Activated naive CD4-positive, alpha-beta T cell treated with anti-CD3 and anti-CD28 coated beads, Interleukin-2, amount 10 ng/mL, durations not matched to agents 7 days and 5 days (primary cell): ENCODE data around the gene GRIK3.

ENCODE experiments used
- CTCF ChIA-PET: fragments of 350-600 bp; sonication (Branson Sonifier 250); formaldehyde crosslinking; loops from one replicate; lab custom pipeline; 2021; ENCODE audit warnings: antibody characterized with exemption; lab: Charles Lee
- DNase-seq: peaks from one replicate; pipeline ENCODE4 v3.0.0-alpha.2; 2020
- H3K27ac Mint-ChIP-seq: one replicate; pipeline ENCODE4 v1.8.0; 2021; ENCODE audit warnings: mild to moderate bottlenecking, moderate library complexity, mixed read lengths
- H3K27me3 Mint-ChIP-seq: one replicate; pipeline ENCODE4 v1.8.0; 2021; ENCODE audit warnings: mild to moderate bottlenecking, mixed read lengths
- H3K36me3 Mint-ChIP-seq: one replicate; pipeline ENCODE4 v1.8.0; 2021; ENCODE audit warnings: mixed read lengths
- H3K4me1 Mint-ChIP-seq: one replicate; pipeline ENCODE4 v1.8.0; 2021; ENCODE audit warnings: mixed read lengths
- H3K4me3 Mint-ChIP-seq: one replicate; pipeline ENCODE4 v1.8.0; 2021; ENCODE audit warnings: mild to moderate bottlenecking, moderate library complexity, mixed read lengths
- H3K9me3 Mint-ChIP-seq: one replicate; pipeline ENCODE4 v1.8.0; 2021; ENCODE audit warnings: mixed read lengths

The GRIK3 gene

GRCh38 chr1:36889478-36890226 is 144.7 kb downstream of the GRIK3 start:
- CTCF ChIA-PET = no interaction called here
- H3K4me3 Mint-ChIP-seq = no peak overlapping the region
- H3K27ac Mint-ChIP-seq = no peak overlapping the region
- H3K36me3 Mint-ChIP-seq = no peaks in the 10 kb centered on the region
- H3K9me3 Mint-ChIP-seq = no peaks in the 10 kb centered on the region
- no peak for DNase-seq
- H3K27me3 Mint-ChIP-seq = peaks cover 5% of the 10 kb centered on the region
- no peaks in the 10 kb centered on the region for H3K4me1 Mint-ChIP-seq

DNA sequence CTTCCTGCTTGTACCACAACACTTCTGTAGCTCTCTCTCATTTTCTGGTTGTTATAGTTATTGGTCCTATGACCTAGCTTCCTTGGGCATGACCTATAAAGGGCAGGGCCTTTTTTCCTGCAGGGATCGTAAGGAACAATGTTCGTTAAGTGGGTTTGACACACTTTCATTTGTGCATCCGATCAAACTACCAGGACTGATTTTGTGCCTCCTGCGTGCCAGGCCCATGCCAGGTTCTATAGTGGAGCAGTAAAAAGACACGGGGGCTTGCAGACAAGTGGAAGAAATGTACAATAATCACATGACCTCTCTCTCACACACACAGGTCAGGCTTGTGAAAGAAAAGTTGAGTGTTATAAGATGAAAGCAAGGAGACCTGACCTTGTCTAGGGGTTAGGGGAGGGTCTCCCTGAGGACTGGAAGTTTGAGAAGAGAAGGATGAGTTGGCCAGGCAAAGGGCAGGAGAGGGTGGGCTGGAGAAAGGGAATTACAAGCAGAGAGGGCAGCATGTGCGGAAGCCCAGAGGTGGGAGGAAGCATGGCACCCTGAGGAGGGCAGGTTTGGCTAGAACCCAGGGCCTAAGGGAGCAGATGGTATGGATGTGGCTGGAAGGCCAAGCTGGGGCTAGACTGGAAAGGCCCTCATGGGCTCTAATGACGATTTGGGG is 145.4 kb downstream of the GRIK3 start:
- CTCF ChIA-PET = no interaction called here
- Mint-ChIP-seq H3K27ac (no peak overlapping the region), H3K4me1 (no peaks in the 10 kb centered on the region), H3K27me3 (peaks cover 5% of the 10 kb centered on the region), H3K36me3 (no peaks in the 10 kb centered on the region), H3K4me3 (no peak overlapping the region), H3K9me3 (no peaks in the 10 kb centered on the region)
- no peak for DNase-seq

- Mint-ChIP-seq H3K36me3 (no peaks in the 10 kb centered on the region), H3K9me3 (no peaks in the 10 kb centered on the region), H3K27ac (no peak overlapping the region), H3K4me3 (no peak overlapping the region), H3K27me3 (peaks cover 5% of the 10 kb centered on the region), H3K4me1 (no peaks in the 10 kb centered on the region)
- CTCF ChIA-PET = no interaction called here
- DNase-seq = no peak
These were observed 148.6 kb downstream of the GRIK3 start for GRCh38 chr1:36885540-36886357.

DNA sequence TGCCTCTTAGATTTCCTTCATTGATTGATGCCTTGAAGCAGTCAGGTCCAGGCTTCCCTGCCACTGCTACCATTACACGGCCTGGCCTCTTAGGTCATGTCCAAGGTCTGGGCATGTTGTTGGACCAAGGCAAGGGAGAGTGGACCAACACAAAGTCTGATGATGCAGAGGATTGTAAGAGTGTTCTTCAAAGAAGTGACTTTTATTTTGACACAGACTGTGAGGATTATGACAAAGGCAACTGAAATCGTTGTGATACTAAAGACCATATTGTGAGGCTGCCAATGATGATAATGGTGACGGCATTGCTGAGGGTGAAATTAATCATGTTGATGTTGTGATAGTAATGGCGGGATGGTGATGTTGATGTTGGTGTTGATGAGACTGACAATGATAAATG is 149.5 kb downstream of the GRIK3 start:
- no peak for DNase-seq
- Mint-ChIP-seq H3K4me1 (no peaks in the 10 kb centered on the region), H3K4me3 (no peak overlapping the region), H3K27me3 (peaks cover 5% of the 10 kb centered on the region), H3K36me3 (no peaks in the 10 kb centered on the region), H3K27ac (no peak overlapping the region), H3K9me3 (no peaks in the 10 kb centered on the region)
- CTCF ChIA-PET = no interaction called here

- Mint-ChIP-seq H3K4me1 (no peaks in the 10 kb centered on the region), H3K36me3 (no peaks in the 10 kb centered on the region), H3K9me3 (no peaks in the 10 kb centered on the region), H3K4me3 (no peak overlapping the region), H3K27ac (no peak overlapping the region), H3K27me3 (peaks cover 4% of the 10 kb centered on the region)
- CTCF ChIA-PET = no interaction called here
- DNase-seq = no peak
These were observed 150.2 kb downstream of the GRIK3 start for GRCh38 chr1:36884029-36884701.

GRCh38 chr1:36883315-36883949 is 150.9 kb downstream of the GRIK3 start:
- H3K4me1 Mint-ChIP-seq = no peaks in the 10 kb centered on the region
- CTCF ChIA-PET = no interaction called here
- peaks cover 8% of the 10 kb centered on the region for H3K27me3 Mint-ChIP-seq
- DNase-seq = no peak
- H3K4me3 Mint-ChIP-seq = no peak overlapping the region
- no peaks in the 10 kb centered on the region for H3K36me3 Mint-ChIP-seq
- H3K27ac Mint-ChIP-seq = no peak overlapping the region
- no peaks in the 10 kb centered on the region for H3K9me3 Mint-ChIP-seq

- Mint-ChIP-seq H3K27ac (no peak overlapping the region), H3K36me3 (no peaks in the 10 kb centered on the region), H3K9me3 (no peaks in the 10 kb centered on the region), H3K4me1 (no peaks in the 10 kb centered on the region), H3K4me3 (no peak overlapping the region), H3K27me3 (peaks cover 11% of the 10 kb centered on the region)
- DNase-seq = no peak
- CTCF ChIA-PET = no interaction called here
These were observed 151.6 kb downstream of the GRIK3 start for GRCh38 chr1:36882536-36883285.

GRCh38 chr1:36881541-36881940 is 152.8 kb downstream of the GRIK3 start:
- Mint-ChIP-seq H3K4me3 (no peak overlapping the region), H3K4me1 (no peaks in the 10 kb centered on the region), H3K9me3 (no peaks in the 10 kb centered on the region), H3K27ac (no peak overlapping the region), H3K36me3 (no peaks in the 10 kb centered on the region), H3K27me3 (peaks cover 11% of the 10 kb centered on the region)
- no peak for DNase-seq
- CTCF ChIA-PET = no interaction called here

GRCh38 chr1:36881068-36881405 is 153.3 kb downstream of the GRIK3 start:
- Mint-ChIP-seq H3K9me3 (no peaks in the 10 kb centered on the region), H3K4me3 (no peak overlapping the region), H3K4me1 (no peaks in the 10 kb centered on the region), H3K27me3 (peaks cover 11% of the 10 kb centered on the region), H3K36me3 (no peaks in the 10 kb centered on the region), H3K27ac (no peak overlapping the region)
- no peak for DNase-seq
- CTCF ChIA-PET = no interaction called here

GRCh38 chr1:36880155-36881067 is 153.9 kb downstream of the GRIK3 start:
- no peak overlapping the region for H3K27ac Mint-ChIP-seq
- DNase-seq = no peak
- H3K36me3 Mint-ChIP-seq = no peaks in the 10 kb centered on the region
- H3K27me3 Mint-ChIP-seq = peaks cover 11% of the 10 kb centered on the region
- CTCF ChIA-PET = no interaction called here
- H3K4me1 Mint-ChIP-seq = no peaks in the 10 kb centered on the region
- H3K4me3 Mint-ChIP-seq = no peak overlapping the region
- no peaks in the 10 kb centered on the region for H3K9me3 Mint-ChIP-seq

DNA sequence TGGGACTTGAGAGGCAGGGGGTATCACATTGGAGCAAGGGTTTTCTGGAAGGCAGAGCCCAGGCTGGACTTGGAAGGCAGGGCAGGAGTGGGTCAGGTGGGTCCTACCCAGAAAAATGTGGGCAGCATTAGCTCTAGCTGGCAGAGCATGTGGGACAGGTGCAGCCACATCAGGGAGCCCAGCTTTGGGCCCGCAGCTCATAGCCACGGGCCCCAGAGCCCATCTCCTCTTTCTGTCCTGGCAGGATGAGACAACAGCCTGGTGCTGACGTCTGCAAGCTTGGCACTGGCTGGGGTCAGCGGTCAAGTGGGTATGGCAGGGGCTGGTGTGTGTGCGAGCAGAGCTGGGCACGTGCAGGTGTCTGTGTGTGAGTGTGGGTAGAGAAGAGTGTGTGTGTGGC is 154.7 kb downstream of the GRIK3 start:
- H3K9me3 Mint-ChIP-seq = no peaks in the 10 kb centered on the region
- CTCF ChIA-PET = no interaction called here
- no peaks in the 10 kb centered on the region for H3K4me1 Mint-ChIP-seq
- no peak overlapping the region for H3K4me3 Mint-ChIP-seq
- no peak for DNase-seq
- H3K27ac Mint-ChIP-seq = no peak overlapping the region
- peaks cover 11% of the 10 kb centered on the region for H3K27me3 Mint-ChIP-seq
- no peaks in the 10 kb centered on the region for H3K36me3 Mint-ChIP-seq

- Mint-ChIP-seq H3K36me3 (no peaks in the 10 kb centered on the region), H3K27me3 (peaks cover 11% of the 10 kb centered on the region), H3K4me3 (no peak overlapping the region), H3K4me1 (no peaks in the 10 kb centered on the region), H3K27ac (no peak overlapping the region), H3K9me3 (no peaks in the 10 kb centered on the region)
- no peak for DNase-seq
- CTCF ChIA-PET = interaction anchor here (1.5 kb wide), 1 partner anchor 13 kb away, joined by 5 read pairs; no protein-coding TSS in a partner anchor
These were observed 157.3 kb downstream of the GRIK3 start for GRCh38 chr1:36876990-36877389.
